ENCODE results near the gene YRDC. TPM values are rescaled to one million over a fixed set of nuclear protein-coding genes. Genes with fewer than 3 reads are reported as not detected.

The YRDC gene
- total RNA-seq, 1 donor from 2014 or later = 31.3 TPM

GRCh38 chr1:37822906-37823815 is 15.2 kb upstream of the YRDC start:
- intact Hi-C loops (cut with micrococcal nuclease) = no loop called here

GRCh38 chr1:37821481-37821880 is 13.5 kb upstream of the YRDC start:
- intact Hi-C loops (cut with micrococcal nuclease) = no loop called here

- intact Hi-C loops (cut with micrococcal nuclease) = no loop called here
These were observed 9.5 kb upstream of the YRDC start for GRCh38 chr1:37817481-37817880.

- intact Hi-C loops (cut with micrococcal nuclease) = no loop called here
These were observed 6.2 kb upstream of the YRDC start for GRCh38 chr1:37814252-37814651.

- intact Hi-C loops (cut with micrococcal nuclease) = no loop called here
These were observed 5.6 kb upstream of the YRDC start for GRCh38 chr1:37813529-37814145.

- intact Hi-C loops (cut with micrococcal nuclease) = loop anchor here (1.0 to 2.0 kb wide), 8 partner anchors 40 to 332 kb away; partner anchors contain the start of genes GNL2, INPP5B and SF3A3
These were observed 3.1 kb upstream of the YRDC start for GRCh38 chr1:37811027-37811655.

GRCh38 chr1:37809942-37810341 is 1.9 kb upstream of the YRDC start:
- intact Hi-C loops (cut with micrococcal nuclease) = loop anchor here (2.0 to 5.0 kb wide), 6 partner anchors 15 to 1423 kb away; partner anchors contain the start of genes GNL2, STK40 and UTP11

- intact Hi-C loops (cut with micrococcal nuclease) = loop anchor here (1.0 to 5.0 kb wide), 4 partner anchors 14 to 1421 kb away; partner anchors contain the start of genes RRAGC, STK40 and UTP11
These were observed 636 bp upstream of the YRDC start for GRCh38 chr1:37808369-37809319.

GRCh38 chr1:37807220-37807554 is 821 bp downstream of the YRDC start:
- intact Hi-C loops (cut with micrococcal nuclease) = loop anchor here (1.0 to 5.0 kb wide), 5 partner anchors 52 to 1420 kb away; partner anchors contain the start of genes CDCA8, MTF1, SF3A3 and SNIP1

- intact Hi-C loops (cut with micrococcal nuclease) = no loop called here
These were observed 5.6 kb downstream of the YRDC start for GRCh38 chr1:37802439-37802838.

GRCh38 chr1:37797750-37798345 is 10.2 kb downstream of the YRDC start:
- intact Hi-C loops (cut with micrococcal nuclease) = no loop called here

GRCh38 chr1:37795340-37796125 is 12.5 kb downstream of the YRDC start:
- intact Hi-C loops (cut with micrococcal nuclease) = loop anchor here (2.0 kb wide), 1 partner anchor 13 kb away; the partner anchor contains the start of gene YRDC

- intact Hi-C loops (cut with micrococcal nuclease) = loop anchor here (2.0 kb wide), 1 partner anchor 14 kb away; the partner anchor contains the start of gene YRDC
These were observed 13.4 kb downstream of the YRDC start for GRCh38 chr1:37794372-37795339.

- intact Hi-C loops (cut with micrococcal nuclease) = loop anchor here (2.0 kb wide), 1 partner anchor 15 kb away; the partner anchor contains the start of gene YRDC
These were observed 14.1 kb downstream of the YRDC start, which contains the start of gene MANEAL for GRCh38 chr1:37793773-37794371. Gene MANEAL (plus strand): TSS chr1:37793847. CDS start chr1:37794183, 336 bp downstream.

GRCh38 chr1:37792943-37793686 is 14.9 kb downstream of the YRDC start:
- intact Hi-C loops (cut with micrococcal nuclease) = no loop called here

GRCh38 chr1:37782491-37782890 is 25.5 kb downstream of the YRDC start:
- intact Hi-C loops (cut with micrococcal nuclease) = no loop called here

GRCh38 chr1:37778654-37779053 is 29.4 kb downstream of the YRDC start:
- intact Hi-C loops (cut with micrococcal nuclease) = no loop called here

Measured in T-helper 1 cell treated with Interleukin-12 subunit alpha and Interleukin-12 subunit beta and Interleukin-4 antibody, amounts not matched to agents 30 ng/mL and 1 ng/mL, for 36 hours (primary cell).